ENCODE measurements around the gene CXCL13. TPM values are rescaled to one million over a fixed set of nuclear protein-coding genes. Genes with fewer than 3 reads are reported as not detected.

CXCL13 gene
- total and polyA plus RNA-seq, 2 of the 8 experiments (the other 6 are each of a cell fraction or from before 2014, with no cell fraction given) = not detected

GRCh38 chr4:77595364-77595973 is 10.2 kb upstream of the CXCL13 start:
- Histone ChIP-seq H3K79me1 (ENCODE audit: low read depth, low read length) (no peaks in the 10 kb centered on the region), H2BK12ac (ENCODE audit: low read depth, low read length) (no peak overlapping the region), H3K4me3 (ENCODE audit: extremely low read depth in 1 of 4, insufficient read depth in 2 of 4, low read depth in 3 of 4, low read length in 4 of 4) (no peak overlapping the region), H4K91ac (replicated peaks; ENCODE audit: insufficient read length, low read length) (no peak overlapping the region), H3K9ac (replicated peaks in 1 of 4; ENCODE audit: extremely low read depth in 1 of 4, low read depth in 3 of 4, low read length in 3 of 4) (no peak overlapping the region), H2BK5ac (ENCODE audit: low read depth, low read length) (no peak overlapping the region), H2BK120ac (replicated peaks; ENCODE audit: low read depth, low read length) (no peak overlapping the region), H3K4me2 (ENCODE audit: insufficient read depth in 1 of 2, low read depth in 2 of 2, low read length in 2 of 2) (no peak overlapping the region), H3K56ac (replicated peaks; ENCODE audit: insufficient read length, low read depth, low read length) (no peak overlapping the region), H2AK5ac (ENCODE audit: low read depth, low read length) (no peak overlapping the region), H2AFZ (ENCODE audit: low read length) (no peak overlapping the region), H3K79me2 (ENCODE audit: control insufficient read depth in 1 of 2, insufficient read depth in 2 of 2, low read length in 2 of 2) (no peaks in the 10 kb centered on the region), H3K9me3 (ENCODE audit: insufficient read depth in 2 of 2, low read depth in 1 of 2, low read length in 1 of 2) (no peaks in the 10 kb centered on the region), H4K8ac (ENCODE audit: extremely low read depth, insufficient read depth, low read length) (no peak overlapping the region), H3K23ac (ENCODE audit: insufficient read length) (no peak overlapping the region), H3K4ac (replicated peaks; ENCODE audit: insufficient read length, low read depth, low read length) (no peak overlapping the region), H3K14ac (ENCODE audit: insufficient read length) (no peak overlapping the region), H4K20me1 (replicated peaks in 1 of 2; ENCODE audit: control insufficient read depth in 1 of 2, insufficient read depth in 2 of 2, low read length in 2 of 2) (no peaks in the 10 kb centered on the region), H2BK20ac (ENCODE audit: low read length) (no peak overlapping the region), H2BK15ac (ENCODE audit: low read length) (no peak overlapping the region), H3K27ac (ENCODE audit: low read depth, low read length) (no peak overlapping the region), H3K4me1 (replicated peaks in 1 of 4; ENCODE audit: control insufficient read depth in 3 of 4, insufficient read depth in 4 of 4, low read length in 3 of 4) (peaks cover 0 to 4% (median 0%) of the 10 kb centered on the region in 4 experiments; a peak in 2 of 7 replicates), H4K5ac (ENCODE audit: insufficient read length, low read depth, low read length) (no peak overlapping the region), H3K36me3 (ENCODE audit: control insufficient read depth in 2 of 4, insufficient read depth in 4 of 4, low read length in 3 of 4) (no peaks in the 10 kb centered on the region), H3K27me3 (replicated peaks in 1 of 4; ENCODE audit: control insufficient read depth in 3 of 4, extremely low read depth in 1 of 4, insufficient read depth in 3 of 4, low read length in 3 of 4) (no peaks in the 10 kb centered on the region), H3K23me2 (ENCODE audit: low read depth, low read length) (no peaks in the 10 kb centered on the region), H3K18ac (ENCODE audit: extremely low read depth, low read length) (no peak overlapping the region)
- ChIA-PET CTCF (ENCODE audit: partially characterized antibody) (interaction anchor here (1.0 to 11.6 kb wide), 4 partner anchors 16 to 205 kb away, joined by 3 to 200 read pairs (median 3); no protein-coding TSS in a partner anchor), POLR2A (ENCODE audit: partially characterized antibody) (no interaction called here)
- DNase-seq (ENCODE audit: low read depth in 1 of 2, low spot score in 2 of 2) (no peak), FAIRE-seq (no peak)
- WGBS, 2 experiments (ENCODE audit: extremely low coverage in 1 of 2, insufficient coverage in 1 of 2, insufficient read length in 1 of 2, insufficient replicate concordance in 2 of 2, low coverage in 1 of 2, low lambda C conversion rate in 2 of 2, missing lambda C conversion rate in 1 of 2) = 91% methylated on average over 4 of the region's 4 CpGs; no CpG with 5 or more reads in 1 of the 2 experiments
- TF ChIP-seq BCL11A (IDR thresholded peaks at IDR 0.05; ENCODE audit: low read depth in 2 of 2, low read length in 2 of 2) (no peak), TBP (IDR thresholded peaks at IDR 0.05; ENCODE audit: low read depth, low read length) (no peak), YY1 (IDR thresholded peaks at IDR 0.05; ENCODE audit: low read depth, low read length) (no peak), SP4 (IDR thresholded peaks at IDR 0.05; ENCODE audit: low read length) (no peak), ASH2L (IDR thresholded peaks at IDR 0.05; ENCODE audit: low read length) (no peak), POLR2A (IDR thresholded peaks at IDR 0.05; ENCODE audit: control extremely low read depth in 1 of 2, low read depth in 2 of 2, low read length in 2 of 2) (no peak), BACH1 (IDR thresholded peaks at IDR 0.05; ENCODE audit: low read length) (no peak), SP2 (IDR thresholded peaks at IDR 0.05; ENCODE audit: low read length) (no peak), RXRA (IDR thresholded peaks at IDR 0.05; ENCODE audit: insufficient read depth, low read depth, low read length) (no peak), PHF8 (conservative IDR thresholded peaks at IDR 0.05; ENCODE audit: low read depth, low read length) (no peak)
- TF ChIP-seq, protein P1, sequence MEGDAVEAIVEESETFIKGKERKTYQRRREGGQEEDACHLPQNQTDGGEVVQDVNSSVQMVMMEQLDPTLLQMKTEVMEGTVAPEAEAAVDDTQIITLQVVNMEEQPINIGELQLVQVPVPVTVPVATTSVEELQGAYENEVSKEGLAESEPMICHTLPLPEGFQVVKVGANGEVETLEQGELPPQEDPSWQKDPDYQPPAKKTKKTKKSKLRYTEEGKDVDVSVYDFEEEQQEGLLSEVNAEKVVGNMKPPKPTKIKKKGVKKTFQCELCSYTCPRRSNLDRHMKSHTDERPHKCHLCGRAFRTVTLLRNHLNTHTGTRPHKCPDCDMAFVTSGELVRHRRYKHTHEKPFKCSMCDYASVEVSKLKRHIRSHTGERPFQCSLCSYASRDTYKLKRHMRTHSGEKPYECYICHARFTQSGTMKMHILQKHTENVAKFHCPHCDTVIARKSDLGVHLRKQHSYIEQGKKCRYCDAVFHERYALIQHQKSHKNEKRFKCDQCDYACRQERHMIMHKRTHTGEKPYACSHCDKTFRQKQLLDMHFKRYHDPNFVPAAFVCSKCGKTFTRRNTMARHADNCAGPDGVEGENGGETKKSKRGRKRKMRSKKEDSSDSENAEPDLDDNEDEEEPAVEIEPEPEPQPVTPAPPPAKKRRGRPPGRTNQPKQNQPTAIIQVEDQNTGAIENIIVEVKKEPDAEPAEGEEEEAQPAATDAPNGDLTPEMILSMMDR (IDR thresholded peaks at IDR 0.05; ENCODE audit: control extremely low read depth in 1 of 3, insufficient read depth in 1 of 3, low read depth in 1 of 3, low read length in 3 of 3) = no peak
- TF ChIP-seq, protein P2, sequence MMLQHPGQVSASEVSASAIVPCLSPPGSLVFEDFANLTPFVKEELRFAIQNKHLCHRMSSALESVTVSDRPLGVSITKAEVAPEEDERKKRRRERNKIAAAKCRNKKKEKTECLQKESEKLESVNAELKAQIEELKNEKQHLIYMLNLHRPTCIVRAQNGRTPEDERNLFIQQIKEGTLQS (IDR thresholded peaks at IDR 0.05; ENCODE audit: insufficient read depth, low read depth, low read length) = no peak

Measured in H1 (cell line).